ENCODE measurements around the gene COL5A2. TPM values are rescaled to one million over a fixed set of nuclear protein-coding genes. Genes with fewer than 3 reads are reported as not detected.

The COL5A2 gene
- polyA plus RNA-seq, 1 donor from 2014 or later: 3.6 TPM

GRCh38 chr2:189102735-189103134 lies 76.8 kb downstream of the COL5A2 start:
- H3K9ac ChIP-seq (ENCODE audit: low read length): no peak overlapping the region
- H3K79me2 ChIP-seq (replicated peaks; ENCODE audit: insufficient read depth, low read length): no peaks in the 10 kb centered on the region
- no peaks in the 10 kb centered on the region for H3K9me2 ChIP-seq (ENCODE audit: insufficient read depth, low read length)
- no peaks in the 10 kb centered on the region for H3K9me3 ChIP-seq (ENCODE audit: low read length)
- no peak for TF ChIP-seq EZH2 (IDR thresholded peaks at IDR 0.05; ENCODE audit: borderline replicate concordance, insufficient read depth, low read length, poor library complexity, severe bottlenecking)
- TF ChIP-seq REST (IDR thresholded peaks at IDR 0.05; ENCODE audit: borderline replicate concordance): no peak
- TF ChIP-seq EP300 (conservative IDR thresholded peaks at IDR 0.05; ENCODE audit: poor library complexity, severe bottlenecking): no peak
- no peak for TF ChIP-seq TAF1 (IDR thresholded peaks at IDR 0.05; ENCODE audit: low read depth)
- H3K27me3 ChIP-seq (ENCODE audit: insufficient read depth, low read depth, low read length): no peaks in the 10 kb centered on the region
- H4K20me1 ChIP-seq (ENCODE audit: insufficient read depth): no peaks in the 10 kb centered on the region
- no peak overlapping the region for H3K4me3 ChIP-seq (ENCODE audit: low read length)
- no peaks in the 10 kb centered on the region for H3K36me3 ChIP-seq (ENCODE audit: insufficient read depth, low read length)
- no peak overlapping the region for H2AFZ ChIP-seq (ENCODE audit: low read depth, low read length)
- H3K4me2 ChIP-seq (ENCODE audit: low read length): no peak overlapping the region
- no peaks in the 10 kb centered on the region for H3F3A ChIP-seq (ENCODE audit: insufficient read depth, low read length, poor library complexity, severe bottlenecking)
- no peak overlapping the region for H3K27ac ChIP-seq (ENCODE audit: low read length)

- H3K9ac ChIP-seq (ENCODE audit: low read length): no peak overlapping the region
- no peaks in the 10 kb centered on the region for H3F3A ChIP-seq (ENCODE audit: insufficient read depth, low read length, poor library complexity, severe bottlenecking)
These were observed 81.6 kb downstream of the COL5A2 start for GRCh38 chr2:189097934-189098333.

More at GRCh38 chr2:189097934-189098333, 81.6 kb downstream of the COL5A2 start:
- Histone ChIP-seq H3K4me2 (ENCODE audit: low read length) (no peak overlapping the region), H3K27ac (ENCODE audit: low read length) (no peak overlapping the region), H4K20me1 (ENCODE audit: insufficient read depth) (no peaks in the 10 kb centered on the region), H3K27me3 (ENCODE audit: insufficient read depth, low read depth, low read length) (no peaks in the 10 kb centered on the region), H3K36me3 (ENCODE audit: insufficient read depth, low read length) (no peaks in the 10 kb centered on the region), H3K4me3 (ENCODE audit: low read length) (no peak overlapping the region), H2AFZ (ENCODE audit: low read depth, low read length) (no peak overlapping the region), H3K9me3 (ENCODE audit: low read length) (no peaks in the 10 kb centered on the region), H3K9me2 (ENCODE audit: insufficient read depth, low read length) (no peaks in the 10 kb centered on the region), H3K79me2 (replicated peaks; ENCODE audit: insufficient read depth, low read length) (no peaks in the 10 kb centered on the region)
- no peak for TF ChIP-seq MXI1 (conservative IDR thresholded peaks at IDR 0.05; ENCODE audit: poor library complexity, severe bottlenecking)
- no peak for TF ChIP-seq REST (IDR thresholded peaks at IDR 0.05; ENCODE audit: borderline replicate concordance)
- no peak for TF ChIP-seq CTCF (IDR thresholded peaks at IDR 0.05; ENCODE audit: poor library complexity, severe bottlenecking)
- no peak for TF ChIP-seq EZH2 (IDR thresholded peaks at IDR 0.05; ENCODE audit: borderline replicate concordance, insufficient read depth, low read length, poor library complexity, severe bottlenecking)
- TF ChIP-seq RAD21 (conservative IDR thresholded peaks at IDR 0.05): no peak
- no peak for TF ChIP-seq EP300 (conservative IDR thresholded peaks at IDR 0.05; ENCODE audit: poor library complexity, severe bottlenecking)
- TF ChIP-seq SMC3 (conservative IDR thresholded peaks at IDR 0.05; ENCODE audit: poor library complexity): no peak
- TF ChIP-seq POLR2AphosphoS5 (IDR thresholded peaks at IDR 0.05): no peak
- no peak for TF ChIP-seq TAF1 (IDR thresholded peaks at IDR 0.05; ENCODE audit: low read depth)
